NT2/D1 (cell line): ENCODE measurements around the gene RAB3IL1.
A peak's percentile ranks its signal among the peaks of the same experiment; 100 is the strongest.
"Not testable (repeated sequence)": the region's sequence is repeated elsewhere in the genome, so short reads cannot be mapped to it uniquely, and the experiment has no call there.

Experiments used
- DNase-seq: peaks from one replicate; pipeline ENCODE4 v3.0.0-alpha.2; 2011; ENCODE audit warnings: low read depth, low spot score
- H3K27me3 ChIP-seq: 2 replicates; pipeline ENCODE4 v1.6.0; 2011; ENCODE audit warnings: mild to moderate bottlenecking; ENCODE audit not compliant: insufficient read length, insufficient read depth
- H3K36me3 ChIP-seq: 2 replicates; pipeline ENCODE4 v1.6.1; 2011; ENCODE audit warnings: mild to moderate bottlenecking, low read length, mixed read lengths; ENCODE audit not compliant: insufficient read depth, insufficient read length
- H3K4me1 ChIP-seq: 2 replicates; pipeline ENCODE4 v1.5.1; 2011; ENCODE audit not compliant: insufficient read depth, insufficient read length
- H3K4me3 ChIP-seq: 2 replicates; pipeline ENCODE4 v1.5.1; 2011; ENCODE audit warnings: low read depth; ENCODE audit not compliant: insufficient read length
- H3K9ac ChIP-seq: 2 replicates; pipeline ENCODE4 v1.6.0; 2011; ENCODE audit warnings: low read depth; ENCODE audit not compliant: insufficient read length
- H3K9me3 ChIP-seq: 2 replicates; pipeline ENCODE4 v1.5.1; 2011; ENCODE audit warnings: mild to moderate bottlenecking, low read length; ENCODE audit not compliant: insufficient read depth
- SUZ12 ChIP-seq: IDR thresholded peaks from 2 replicates; pipeline ENCODE4 v1.6.1; 2011; ENCODE audit not compliant: insufficient read length, insufficient read depth; ENCODE audit errors: extremely low read depth
- YY1 ChIP-seq: IDR thresholded peaks from 2 replicates; pipeline ENCODE4 v1.6.1; 2011; ENCODE audit not compliant: insufficient read length, insufficient read depth
- ZNF274 ChIP-seq: IDR thresholded peaks from 2 replicates; pipeline ENCODE4 v1.6.1; 2011; ENCODE audit warnings: mild to moderate bottlenecking, low read depth, low read length

RAB3IL1 gene

GRCh38 chr11:61917334-61918109 lies at the start of gene RAB3IL1:
RAB3IL1 (minus strand) TSS chr11:61917566; CDS start chr11:61917367, 199 bp downstream.
- Histone ChIP-seq H3K4me1 (peaks cover 9% of the 10 kb centered on the region), H3K27me3 (peaks cover 23% of the 10 kb centered on the region), H3K36me3 (no peaks in the 10 kb centered on the region), H3K4me3 (peak within 1 kb of the TSS; percentile 62), H3K9me3 (no peaks in the 10 kb centered on the region), H3K9ac (peak within 1 kb of the TSS; percentile 80)
- TF ChIP-seq SUZ12 (no peak), YY1 (no peak), ZNF274 (no peak)
- peak; percentile 16 for DNase-seq

- DNase-seq: no peak
- Histone ChIP-seq H3K27me3 (no peaks in the 10 kb centered on the region), H3K4me3 (peak overlapping the region; percentile 92), H3K9me3 (no peaks in the 10 kb centered on the region), H3K4me1 (peaks cover 11% of the 10 kb centered on the region), H3K9ac (peak overlapping the region; percentile 97), H3K36me3 (peaks cover 42% of the 10 kb centered on the region)
- no peak for TF ChIP-seq ZNF274
- no peak for TF ChIP-seq SUZ12
- no peak for TF ChIP-seq YY1
Measured at GRCh38 chr11:61966734-61967115, 49.4 kb upstream of the RAB3IL1 start.

- not testable (repeated sequence) for H3K9me3 ChIP-seq, H3K4me1 ChIP-seq, H3K27me3 ChIP-seq, H3K9ac ChIP-seq, DNase-seq
- H3K4me3 ChIP-seq: peak overlapping the region; percentile 92
- H3K36me3 ChIP-seq: peaks cover 42% of the 10 kb centered on the region
Measured at GRCh38 chr11:61964666-61965271, 47.4 kb upstream of the RAB3IL1 start.

- peaks cover 3% of the 10 kb centered on the region for H3K4me1 ChIP-seq
- peaks cover 42% of the 10 kb centered on the region for H3K36me3 ChIP-seq
- H3K27me3 ChIP-seq: no peaks in the 10 kb centered on the region
- TF ChIP-seq ZNF274 (no peak), SUZ12 (no peak), YY1 (no peak)
- H3K9ac ChIP-seq: no peak overlapping the region
- H3K4me3 ChIP-seq: no peak overlapping the region
- no peak for DNase-seq
- H3K9me3 ChIP-seq: no peaks in the 10 kb centered on the region
Measured at GRCh38 chr11:61964058-61964665, 46.8 kb upstream of the RAB3IL1 start.

- H3K9ac ChIP-seq: no peak overlapping the region
- no peak for DNase-seq
Measured at GRCh38 chr11:61963282-61964057, 46.1 kb upstream of the RAB3IL1 start.

GRCh38 chr11:61963016-61963281 lies 45.6 kb upstream of the RAB3IL1 start:
- H3K9me3 ChIP-seq: no peaks in the 10 kb centered on the region
- H3K9ac ChIP-seq: no peak overlapping the region
- DNase-seq: no peak
- H3K27me3 ChIP-seq: no peaks in the 10 kb centered on the region
- no peak overlapping the region for H3K4me3 ChIP-seq
- no peaks in the 10 kb centered on the region for H3K4me1 ChIP-seq
- H3K36me3 ChIP-seq: peaks cover 42% of the 10 kb centered on the region
- no peak for TF ChIP-seq ZNF274
- TF ChIP-seq YY1: no peak
- no peak for TF ChIP-seq SUZ12

More at GRCh38 chr11:61963282-61964057, 46.1 kb upstream of the RAB3IL1 start:
- TF ChIP-seq YY1 (no peak), SUZ12 (no peak), ZNF274 (no peak)
- Histone ChIP-seq H3K36me3 (peaks cover 42% of the 10 kb centered on the region), H3K9me3 (no peaks in the 10 kb centered on the region), H3K27me3 (no peaks in the 10 kb centered on the region), H3K4me1 (no peaks in the 10 kb centered on the region), H3K4me3 (no peak overlapping the region)

GRCh38 chr11:61962213-61963015 lies 45.0 kb upstream of the RAB3IL1 start:
- TF ChIP-seq ZNF274: no peak
- no peak for TF ChIP-seq SUZ12
- TF ChIP-seq YY1: no peak
- no peak for DNase-seq
- Histone ChIP-seq H3K36me3 (peaks cover 42% of the 10 kb centered on the region), H3K4me1 (no peaks in the 10 kb centered on the region), H3K9ac (no peak overlapping the region), H3K27me3 (no peaks in the 10 kb centered on the region), H3K9me3 (no peaks in the 10 kb centered on the region), H3K4me3 (no peak overlapping the region)
